ENCODE data around the gene TBC1D8.
A peak's percentile ranks its signal among the peaks of the same experiment; 100 is the strongest.

The TBC1D8 gene

GRCh38 chr2:101133492-101134100, 17.6 kb downstream of the TBC1D8 start:
- peak; percentile 54 for DNase-seq

GRCh38 chr2:101132202-101132601, 19.0 kb downstream of the TBC1D8 start:
- no peak for DNase-seq

- DNase-seq, result no peak
Observed at GRCh38 chr2:101130081-101130480, 21.1 kb downstream of the TBC1D8 start.

- no peak for DNase-seq
Observed at GRCh38 chr2:101127319-101128056, 23.7 kb downstream of the TBC1D8 start.

- no peak for DNase-seq
Observed at GRCh38 chr2:101125808-101126207, 25.4 kb downstream of the TBC1D8 start.

GRCh38 chr2:101125374-101125773, 25.8 kb downstream of the TBC1D8 start:
- peak; percentile 68 for DNase-seq

- no peak for DNase-seq
Observed at GRCh38 chr2:101124643-101125366, 26.4 kb downstream of the TBC1D8 start.

GRCh38 chr2:101123795-101124471, 27.2 kb downstream of the TBC1D8 start:
- DNase-seq, result no peak

- no peak for DNase-seq
Observed at GRCh38 chr2:101121174-101121573, 30.0 kb downstream of the TBC1D8 start.

GRCh38 chr2:101120124-101120996, 30.8 kb downstream of the TBC1D8 start:
- peak; percentile 65 for DNase-seq

GRCh38 chr2:101119431-101119830, 31.8 kb downstream of the TBC1D8 start:
- DNase-seq, result peak; percentile 42

- DNase-seq, result no peak
Observed at GRCh38 chr2:101116841-101117552, 34.2 kb downstream of the TBC1D8 start.

- no peak for DNase-seq
Observed at GRCh38 chr2:101116348-101116747, 34.8 kb downstream of the TBC1D8 start.

- DNase-seq, result no peak
Observed at GRCh38 chr2:101115664-101116063, 35.5 kb downstream of the TBC1D8 start.

- peak; percentile 85 for DNase-seq
Observed at GRCh38 chr2:101114815-101115214, 36.4 kb downstream of the TBC1D8 start.

GRCh38 chr2:101114268-101114783, 36.9 kb downstream of the TBC1D8 start:
- DNase-seq, result no peak

- peak; percentile 92 for DNase-seq
Observed at GRCh38 chr2:101113441-101114267, 37.5 kb downstream of the TBC1D8 start.

GRCh38 chr2:101112772-101113157, 38.4 kb downstream of the TBC1D8 start:
- DNase-seq, result peak; percentile 87

GRCh38 chr2:101111917-101112771, 39.0 kb downstream of the TBC1D8 start:
- no peak for DNase-seq

All from MV-4-11 (cell line).